Gastroesophageal sphincter (tissue), 3 donors: Measurements from ENCODE around the gene PHF21B.

Source experiments
- POLR2AphosphoS5 ChIP-seq: sonication (generic); formaldehyde crosslinking; IDR thresholded peaks from one replicate; pipeline ENCODE4 v1.6.1; 2017; ENCODE audit warnings: antibody characterized with exemption
- TF ChIP-seq, protein P1 (sequence below), 4 experiments: fragments of 200-600 bp in 2 of 4; fragments of 450-650 bp in 2 of 4; sonication (generic) in 1 of 4; IDR thresholded peaks; one replicate each; pipeline ENCODE4 v1.5.1; 2017 to 2019; ENCODE audit warnings: antibody characterized with exemption in 4 of 4, mild to moderate bottlenecking in 2 of 4, moderate library complexity in 2 of 4

DNA sequence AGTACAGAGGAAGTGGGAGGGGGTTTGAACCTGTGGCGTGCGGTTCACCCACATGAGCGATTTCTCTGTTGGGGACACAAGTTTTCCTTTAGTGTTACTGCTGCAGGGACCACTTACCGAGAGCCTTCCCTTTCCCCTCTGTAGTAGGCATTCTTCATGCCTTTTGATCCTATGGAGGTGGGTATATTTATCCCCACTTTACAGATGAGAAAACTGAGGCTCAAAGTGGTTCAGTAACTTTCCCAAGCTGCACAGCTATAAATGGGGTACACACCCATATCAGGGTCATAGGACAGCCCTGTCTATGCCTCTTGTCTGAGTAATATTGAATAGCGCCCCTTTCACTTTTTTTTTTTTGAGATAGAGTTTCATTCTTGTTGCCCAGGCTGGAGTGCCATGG is 3.3 kb upstream of the PHF21B start:
- TF ChIP-seq, protein P1, sequence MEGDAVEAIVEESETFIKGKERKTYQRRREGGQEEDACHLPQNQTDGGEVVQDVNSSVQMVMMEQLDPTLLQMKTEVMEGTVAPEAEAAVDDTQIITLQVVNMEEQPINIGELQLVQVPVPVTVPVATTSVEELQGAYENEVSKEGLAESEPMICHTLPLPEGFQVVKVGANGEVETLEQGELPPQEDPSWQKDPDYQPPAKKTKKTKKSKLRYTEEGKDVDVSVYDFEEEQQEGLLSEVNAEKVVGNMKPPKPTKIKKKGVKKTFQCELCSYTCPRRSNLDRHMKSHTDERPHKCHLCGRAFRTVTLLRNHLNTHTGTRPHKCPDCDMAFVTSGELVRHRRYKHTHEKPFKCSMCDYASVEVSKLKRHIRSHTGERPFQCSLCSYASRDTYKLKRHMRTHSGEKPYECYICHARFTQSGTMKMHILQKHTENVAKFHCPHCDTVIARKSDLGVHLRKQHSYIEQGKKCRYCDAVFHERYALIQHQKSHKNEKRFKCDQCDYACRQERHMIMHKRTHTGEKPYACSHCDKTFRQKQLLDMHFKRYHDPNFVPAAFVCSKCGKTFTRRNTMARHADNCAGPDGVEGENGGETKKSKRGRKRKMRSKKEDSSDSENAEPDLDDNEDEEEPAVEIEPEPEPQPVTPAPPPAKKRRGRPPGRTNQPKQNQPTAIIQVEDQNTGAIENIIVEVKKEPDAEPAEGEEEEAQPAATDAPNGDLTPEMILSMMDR (IDR thresholded peaks at IDR 0.05): no peak
- no peak for TF ChIP-seq POLR2AphosphoS5
